H1 (cell line): ENCODE measurements around the gene TRIAP1. TPM values are rescaled to one million over a fixed set of nuclear protein-coding genes. Genes with fewer than 3 reads are reported as not detected.

Experiments
- CTCF ChIA-PET: fragments of 300-600 bp; sonication (Branson Sonifier 250); formaldehyde crosslinking; loops from one replicate; lab custom pipeline; 2021; ENCODE audit not compliant: partially characterized antibody; lab: Charles Lee
- POLR2A ChIA-PET: fragments of 300-600 bp; sonication (Branson Sonifier 250); formaldehyde crosslinking; loops from one replicate; lab custom pipeline; 2021; ENCODE audit warnings: inconsistent platforms; ENCODE audit not compliant: partially characterized antibody; lab: Charles Lee
- DNase-seq, 2 experiments: peaks; one replicate each; pipeline versions ENCODE4 v3.0.0 to v3.0.0-alpha.2; 2010 to 2022; ENCODE audit warnings: low spot score in 2 of 2, low read depth in 1 of 2, mixed read lengths in 1 of 2
- FAIRE-seq: peaks from 2 replicates; lab custom pipeline; 2011; peaks lifted over from hg19 to GRCh38; lab: Jason Lieb, UNC
- H2AFZ ChIP-seq: 2 replicates; pipeline ENCODE4 v1.8.1; 2012; ENCODE audit warnings: low read length, inconsistent platforms
- H2AK5ac ChIP-seq: 2 replicates; pipeline ENCODE4 v1.6.1; 2013; ENCODE audit warnings: low read depth, low read length
- H2BK120ac ChIP-seq: replicated peaks from 2 replicates; pipeline ENCODE3; 2013; ENCODE audit warnings: low read depth, low read length, inconsistent platforms
- H2BK12ac ChIP-seq: 2 replicates; pipeline ENCODE4 v1.6.1; 2013; ENCODE audit warnings: low read depth, low read length
- H2BK15ac ChIP-seq: 2 replicates; pipeline ENCODE4 v1.6.1; 2013; ENCODE audit warnings: low read length
- H2BK20ac ChIP-seq: 2 replicates; pipeline ENCODE4 v1.6.1; 2013; ENCODE audit warnings: low read length
- H2BK5ac ChIP-seq: 2 replicates; pipeline ENCODE4 v1.6.1; 2013; ENCODE audit warnings: low read depth, low read length
- H3K14ac ChIP-seq: 2 replicates; pipeline ENCODE4 v1.6.1; 2013; ENCODE audit warnings: inconsistent platforms; ENCODE audit not compliant: insufficient read length
- H3K18ac ChIP-seq: 2 replicates; pipeline ENCODE4 v1.6.1; 2013; ENCODE audit warnings: low read length; ENCODE audit errors: extremely low read depth
- H3K23ac ChIP-seq: 2 replicates; pipeline ENCODE4 v1.6.1; 2013; ENCODE audit warnings: inconsistent platforms; ENCODE audit not compliant: insufficient read length
- H3K23me2 ChIP-seq: 2 replicates; pipeline ENCODE4 v1.6.1; 2013; ENCODE audit warnings: low read depth, low read length
- H3K27ac ChIP-seq: 2 replicates; pipeline ENCODE4 v1.6.1; 2011; ENCODE audit warnings: low read depth, low read length, inconsistent platforms
- H3K27me3 ChIP-seq, 4 experiments: replicated peaks in 1 of 4; 1 replicate in 1 of 4; 2 replicates in 3 of 4; pipeline versions ENCODE4 v1.6.1 to v1.8.1; 2011 to 2013; ENCODE audit warnings: low read length in 3 of 4, mild to moderate bottlenecking in 3 of 4, inconsistent platforms in 2 of 4, mixed read lengths in 2 of 4, moderate library complexity in 1 of 4; ENCODE audit not compliant: control insufficient read depth in 3 of 4, insufficient read depth in 3 of 4; ENCODE audit errors: extremely low read depth in 1 of 4
- H3K36me3 ChIP-seq, 4 experiments: 2 replicates each; pipeline versions ENCODE4 v1.6.1 to v1.8.1; 2011 to 2013; ENCODE audit warnings: mild to moderate bottlenecking in 4 of 4, low read length in 3 of 4, moderate library complexity in 2 of 4, control low read depth in 1 of 4, inconsistent platforms in 1 of 4; ENCODE audit not compliant: insufficient read depth in 4 of 4, control insufficient read depth in 2 of 4
- H3K4ac ChIP-seq: replicated peaks from 2 replicates; pipeline ENCODE3; 2013; ENCODE audit warnings: low read length, low read depth, mixed read lengths, inconsistent platforms; ENCODE audit not compliant: insufficient read length
- H3K4me1 ChIP-seq, 4 experiments: replicated peaks in 1 of 4; 1 replicate in 1 of 4; 2 replicates in 3 of 4; pipeline versions ENCODE4 v1.6.1 to v1.8.1; 2011 to 2013; ENCODE audit warnings: low read length in 3 of 4, inconsistent platforms in 2 of 4, mixed read lengths in 1 of 4; ENCODE audit not compliant: insufficient read depth in 4 of 4, control insufficient read depth in 3 of 4
- H3K4me2 ChIP-seq, 2 experiments: 2 replicates each; pipeline versions ENCODE4 v1.6.1 to v1.8.1; 2011 to 2013; ENCODE audit warnings: low read depth in 2 of 2, low read length in 2 of 2, control low read depth in 1 of 2, inconsistent platforms in 1 of 2, mild to moderate bottlenecking in 1 of 2; ENCODE audit not compliant: insufficient read depth in 1 of 2
- H3K4me3 ChIP-seq, 4 experiments: fragments of 200-600, 300-600 bp in 1 of 4; sonication (generic), shearing (Covaris generic), sonication (Bioruptor Twin) in 1 of 4; 2 replicates each; pipeline versions ENCODE4 v1.5.1 to v1.8.1; 2011 to 2016; ENCODE audit warnings: low read length in 4 of 4, low read depth in 3 of 4, control low read depth in 2 of 4, inconsistent platforms in 2 of 4, mild to moderate bottlenecking in 2 of 4, mixed read lengths in 1 of 4, moderate library complexity in 1 of 4; ENCODE audit not compliant: insufficient read depth in 2 of 4; ENCODE audit errors: extremely low read depth in 1 of 4
- H3K56ac ChIP-seq: replicated peaks from 2 replicates; pipeline ENCODE3; 2013; ENCODE audit warnings: low read depth, mild to moderate bottlenecking, mixed read lengths, low read length, inconsistent platforms; ENCODE audit not compliant: insufficient read length
- H3K79me1 ChIP-seq: 2 replicates; pipeline ENCODE4 v1.6.1; 2013; ENCODE audit warnings: low read depth, low read length, control low read depth
- H3K79me2 ChIP-seq, 2 experiments: 2 replicates each; pipeline versions ENCODE4 v1.6.1 to v1.8.1; 2012 to 2013; ENCODE audit warnings: low read length in 2 of 2, mild to moderate bottlenecking in 2 of 2, inconsistent platforms in 1 of 2; ENCODE audit not compliant: insufficient read depth in 2 of 2, control insufficient read depth in 1 of 2
- H3K9ac ChIP-seq, 4 experiments: replicated peaks in 1 of 4; 1 replicate in 1 of 4; 2 replicates in 3 of 4; pipeline versions ENCODE4 v1.6.1 to v1.8.1; 2011 to 2013; ENCODE audit warnings: low read depth in 3 of 4, low read length in 3 of 4, control low read depth in 2 of 4, mild to moderate bottlenecking in 2 of 4, moderate library complexity in 2 of 4, inconsistent platforms in 1 of 4; ENCODE audit errors: extremely low read depth in 1 of 4
- H3K9me3 ChIP-seq, 2 experiments: 2 replicates each; pipeline versions ENCODE4 v1.6.1 to v1.8.1; 2012 to 2013; ENCODE audit warnings: mild to moderate bottlenecking in 2 of 2, moderate library complexity in 2 of 2, control low read depth in 1 of 2, inconsistent platforms in 1 of 2, low read depth in 1 of 2, low read length in 1 of 2, mixed read lengths in 1 of 2; ENCODE audit not compliant: insufficient read depth in 2 of 2
- H4K20me1 ChIP-seq, 2 experiments: replicated peaks in 1 of 2; 2 replicates each; pipeline versions ENCODE3 to v1.8.1; 2011 to 2013; ENCODE audit warnings: inconsistent platforms in 2 of 2, low read length in 2 of 2, mild to moderate bottlenecking in 1 of 2; ENCODE audit not compliant: insufficient read depth in 2 of 2, control insufficient read depth in 1 of 2
- H4K5ac ChIP-seq: 2 replicates; pipeline ENCODE4 v1.6.1; 2013; ENCODE audit warnings: low read length, low read depth, mixed read lengths, inconsistent platforms; ENCODE audit not compliant: insufficient read length
- H4K8ac ChIP-seq: 2 replicates; pipeline ENCODE4 v1.8.0; 2013; ENCODE audit warnings: mild to moderate bottlenecking, moderate library complexity, low read length, inconsistent platforms; ENCODE audit not compliant: insufficient read depth; ENCODE audit errors: extremely low read depth
- H4K91ac ChIP-seq: replicated peaks from 2 replicates; pipeline ENCODE3; 2013; ENCODE audit warnings: low read length, mixed read lengths, inconsistent platforms; ENCODE audit not compliant: insufficient read length
- CREB1 ChIP-seq: IDR thresholded peaks from 2 replicates; pipeline ENCODE4 v1.6.1; 2012; ENCODE audit warnings: inconsistent platforms
- CTCF ChIP-seq, 3 experiments: IDR thresholded peaks; 1 replicate in 2 of 3; 2 replicates in 1 of 3; pipeline versions ENCODE4 v1.5.1 to v1.6.1; 2011; ENCODE audit warnings: low read length in 3 of 3, mild to moderate bottlenecking in 3 of 3, inconsistent platforms in 2 of 3, low read depth in 1 of 3, moderate library complexity in 1 of 3; ENCODE audit not compliant: insufficient read depth in 1 of 3; ENCODE audit errors: control extremely low read depth in 1 of 3
- SP2 ChIP-seq: IDR thresholded peaks from 2 replicates; pipeline ENCODE4 v1.6.1; 2012; ENCODE audit warnings: mild to moderate bottlenecking, low read length, inconsistent platforms
- ZNF274 ChIP-seq: IDR thresholded peaks from 2 replicates; pipeline ENCODE4 v1.7.0; 2012; ENCODE audit warnings: low read length, borderline replicate concordance; ENCODE audit errors: extremely low read depth
- WGBS, 2 experiments: shearing (Covaris generic) in 1 of 2; methylation state at CpG; one replicate each; pipeline versions ENCODE4 v1.1.6 to v1.1.7; 2013 to 2015; ENCODE audit warnings: low lambda C conversion rate in 2 of 2, mixed read lengths in 2 of 2, inconsistent platforms in 1 of 2, low coverage in 1 of 2, missing lambda C conversion rate in 1 of 2; ENCODE audit not compliant: insufficient replicate concordance in 2 of 2, insufficient coverage in 1 of 2, insufficient read length in 1 of 2; ENCODE audit errors: extremely low coverage in 1 of 2, missing lambda C conversion rate in 1 of 2; 5-methylcytosine and 5-hydroxymethylcytosine counted together
- polyA plus RNA-seq, 7 experiments: library from polyadenylated mRNA; depleted of rRNA in 3 of 7; stranded (reverse) in 5 of 7; unstranded in 2 of 7; fragments of >200 nt in 5 of 7; fragments of 200-250 nt in 2 of 7; gene quantifications; 1 replicate in 5 of 7; 2 replicates in 1 of 7; 4 replicates in 1 of 7; pipeline versions ENCODE4 v1.2.1 to v1.2.3, GENCODE V29; 2011 to 2013; ENCODE audit warnings: missing spikeins in 2 of 7, mixed read lengths in 2 of 7
- total RNA-seq: library from RNA; stranded (reverse); fragmentation: NEBNext Ultra II Directional; extraction: Animal tissue kit (Norgen Biotek cat#: 25700); gene quantifications from 2 replicates; pipeline ENCODE4 v1.2.1, GENCODE V29; 2021

TRIAP1 gene
- total and polyA plus RNA-seq, 2 of the 8 experiments (the other 6 are each of a cell fraction or from before 2014, with no cell fraction given), result 42.0 to 63.4 TPM

GRCh38 chr12:120417917-120418580, 28.1 kb downstream of the TRIAP1 start:
- DNase-seq, result no peak
- CTCF ChIA-PET, result interaction anchor here (0.7 to 4.1 kb wide), 5 partner anchors 10 to 83 kb away, joined by 3 to 30 read pairs (median 3); no protein-coding TSS in a partner anchor
- no peak overlapping the region for H3K18ac ChIP-seq
- H3K27ac ChIP-seq, result no peak overlapping the region
- H2AK5ac ChIP-seq, result no peak overlapping the region
- no peak overlapping the region for H3K4ac ChIP-seq
- no peak overlapping the region for H3K14ac ChIP-seq
- FAIRE-seq, result no peak
- TF ChIP-seq CTCF (IDR thresholded peaks at IDR 0.05; ENCODE audit: control extremely low read depth in 1 of 3, insufficient read depth in 1 of 3, low read depth in 1 of 3, low read length in 3 of 3) (no peak), ZNF274 (no peak), CREB1 (no peak), SP2 (no peak)
- no peak overlapping the region for H3K4me3 ChIP-seq
- no peaks in the 10 kb centered on the region for H3K9me3 ChIP-seq
- POLR2A ChIA-PET, result interaction anchor here (0.8 to 1.7 kb wide), 5 partner anchors 10 to 51 kb away, joined by 3 to 6 read pairs (median 3); no protein-coding TSS in a partner anchor
- H3K9ac ChIP-seq, result no peak overlapping the region
- H2BK120ac ChIP-seq, result no peak overlapping the region
- H3K36me3 ChIP-seq, result no peaks in the 10 kb centered on the region
- no peaks in the 10 kb centered on the region for H4K20me1 ChIP-seq
- H3K4me1 ChIP-seq, result peaks cover 0 to 10% (median 5%) of the 10 kb centered on the region in 4 experiments; a peak in 3 of 7 replicates
- no peak overlapping the region for H4K8ac ChIP-seq
- H4K91ac ChIP-seq, result no peak overlapping the region
- H3K79me1 ChIP-seq, result no peaks in the 10 kb centered on the region
- H2BK20ac ChIP-seq, result no peak overlapping the region
- no peaks in the 10 kb centered on the region for H3K79me2 ChIP-seq
- 90% methylated on average over 4 of the region's 4 CpGs; no CpG with 5 or more reads in 1 of the 2 experiments for WGBS, 2 experiments
- no peak overlapping the region for H3K23ac ChIP-seq
- H2BK15ac ChIP-seq, result no peak overlapping the region
- H3K27me3 ChIP-seq, result no peaks in the 10 kb centered on the region
- H3K23me2 ChIP-seq, result no peaks in the 10 kb centered on the region
- H3K4me2 ChIP-seq, result no peak overlapping the region
- no peak overlapping the region for H3K56ac ChIP-seq
- H4K5ac ChIP-seq, result no peak overlapping the region
- no peak overlapping the region for H2BK12ac ChIP-seq
- H2AFZ ChIP-seq, result no peak overlapping the region
- no peak overlapping the region for H2BK5ac ChIP-seq
